AG04450 (cell line): Measurements from ENCODE around the gene SLC37A4. TPM values are rescaled to one million over a fixed set of nuclear protein-coding genes. Genes with fewer than 3 reads are reported as not detected.
"Not testable (repeated sequence)": the region's sequence is repeated elsewhere in the genome, so short reads cannot be mapped to it uniquely, and the experiment has no call there.

Experiments
- CTCF ChIA-PET: fragments of 300-600, 350-600 bp; formaldehyde crosslinking; extraction: SDS; loops from one replicate; lab custom pipeline; 2022; ENCODE audit warnings: antibody characterized with exemption, inconsistent platforms; lab: Charles Lee
- POLR2A ChIA-PET: fragments of 350-600 bp; formaldehyde crosslinking; extraction: SDS; loops from one replicate; lab custom pipeline; 2021; ENCODE audit warnings: antibody characterized with exemption, inconsistent platforms; lab: Yijun Ruan, JAX
- DNase-seq: peaks from one replicate; pipeline ENCODE4 v3.0.0-alpha.2; 2011; ENCODE audit warnings: low read depth, low spot score
- H3K27ac ChIP-seq: one replicate; pipeline ENCODE4 v1.5.1; 2012; ENCODE audit warnings: low read depth, low read length, control low read depth
- H3K27me3 ChIP-seq: one replicate; pipeline ENCODE4 v1.6.0; 2012; ENCODE audit warnings: low read length; ENCODE audit not compliant: control insufficient read depth, insufficient read depth
- H3K4me3 ChIP-seq: 2 replicates; pipeline ENCODE4 v1.5.1; 2011; ENCODE audit warnings: mild to moderate bottlenecking, low read depth, low read length, control low read depth
- H3K9me3 ChIP-seq: 2 replicates; pipeline ENCODE4 v1.5.1; 2012; ENCODE audit warnings: low read length; ENCODE audit not compliant: control insufficient read depth, insufficient read depth
- polyA plus RNA-seq: library from polyadenylated mRNA; depleted of rRNA; stranded (reverse); fragments of >200 nt; gene quantifications from 2 replicates; pipeline ENCODE4 v1.2.3, GENCODE V29; 2011
- TF ChIP-seq, protein P1 (sequence below): IDR thresholded peaks from 2 replicates; pipeline ENCODE4 v1.5.1; 2011; ENCODE audit warnings: low read depth, low read length, control low read depth, inconsistent platforms

Gene SLC37A4
- polyA plus RNA-seq, 1 experiment: 14.9 TPM

DNA sequence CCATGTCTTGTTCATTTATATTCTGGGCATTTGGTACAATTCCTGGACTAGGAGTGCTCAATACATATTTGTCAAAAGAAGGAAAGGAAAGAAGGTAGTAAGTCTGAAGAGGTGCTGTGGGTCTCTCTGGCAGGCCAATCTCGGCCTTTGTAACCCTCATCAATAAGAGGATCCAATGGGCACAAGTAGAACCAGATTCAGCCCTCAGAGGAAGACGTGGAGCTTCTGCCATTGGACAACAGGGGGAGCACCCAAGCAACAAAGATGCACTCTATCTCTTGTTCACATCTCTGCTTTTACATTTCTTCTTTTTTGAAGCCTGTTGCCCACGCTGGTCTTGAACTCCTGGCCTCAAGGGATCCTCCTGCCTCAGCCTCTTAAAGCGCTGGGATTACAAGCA is 34.7 kb upstream of the SLC37A4 start:
- TF ChIP-seq, protein P1, sequence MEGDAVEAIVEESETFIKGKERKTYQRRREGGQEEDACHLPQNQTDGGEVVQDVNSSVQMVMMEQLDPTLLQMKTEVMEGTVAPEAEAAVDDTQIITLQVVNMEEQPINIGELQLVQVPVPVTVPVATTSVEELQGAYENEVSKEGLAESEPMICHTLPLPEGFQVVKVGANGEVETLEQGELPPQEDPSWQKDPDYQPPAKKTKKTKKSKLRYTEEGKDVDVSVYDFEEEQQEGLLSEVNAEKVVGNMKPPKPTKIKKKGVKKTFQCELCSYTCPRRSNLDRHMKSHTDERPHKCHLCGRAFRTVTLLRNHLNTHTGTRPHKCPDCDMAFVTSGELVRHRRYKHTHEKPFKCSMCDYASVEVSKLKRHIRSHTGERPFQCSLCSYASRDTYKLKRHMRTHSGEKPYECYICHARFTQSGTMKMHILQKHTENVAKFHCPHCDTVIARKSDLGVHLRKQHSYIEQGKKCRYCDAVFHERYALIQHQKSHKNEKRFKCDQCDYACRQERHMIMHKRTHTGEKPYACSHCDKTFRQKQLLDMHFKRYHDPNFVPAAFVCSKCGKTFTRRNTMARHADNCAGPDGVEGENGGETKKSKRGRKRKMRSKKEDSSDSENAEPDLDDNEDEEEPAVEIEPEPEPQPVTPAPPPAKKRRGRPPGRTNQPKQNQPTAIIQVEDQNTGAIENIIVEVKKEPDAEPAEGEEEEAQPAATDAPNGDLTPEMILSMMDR: peak; percentile 59
- no peak overlapping the region for H3K4me3 ChIP-seq
- H3K27ac ChIP-seq: no peak overlapping the region
- H3K27me3 ChIP-seq: no peaks in the 10 kb centered on the region
- no peak for DNase-seq
- H3K9me3 ChIP-seq: no peaks in the 10 kb centered on the region
- ChIA-PET POLR2A (interaction anchor here (0.7 kb wide), 1 partner anchor 104 kb away, joined by 3 read pairs; no protein-coding TSS in a partner anchor), CTCF (interaction anchor here (0.6 to 1.5 kb wide), 3 partner anchors 10 to 131 kb away, joined by 3 to 4 read pairs (median 3); no protein-coding TSS in a partner anchor)

DNA sequence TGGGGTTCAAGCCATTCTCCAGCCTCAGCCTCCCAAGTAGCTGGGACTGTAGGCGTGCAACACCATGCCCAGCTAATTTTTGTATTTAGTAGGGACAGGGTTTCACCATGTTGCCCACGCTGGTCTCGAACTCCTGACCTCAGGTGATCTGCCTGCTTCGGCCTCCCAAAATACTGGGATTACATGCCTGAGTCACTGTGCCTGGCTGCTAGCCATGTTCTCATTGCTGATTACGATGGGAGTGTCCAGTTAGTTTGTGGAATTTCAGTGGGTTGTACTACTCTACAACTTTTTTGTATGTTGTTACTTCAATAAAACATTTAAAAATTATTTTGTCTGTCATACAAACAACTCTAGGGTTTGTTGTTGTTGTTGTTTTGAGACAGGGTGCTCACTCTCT is 32.1 kb upstream of the SLC37A4 start:
- ChIA-PET POLR2A (no interaction called here), CTCF (interaction anchor here (1.7 kb wide), 1 partner anchor 31 kb away, joined by 3 read pairs; no protein-coding TSS in a partner anchor)
- no peak for DNase-seq
- TF ChIP-seq, protein P1: no peak
- H3K4me3 ChIP-seq: no peak overlapping the region
- H3K27me3 ChIP-seq: no peaks in the 10 kb centered on the region
- no peak overlapping the region for H3K27ac ChIP-seq
- H3K9me3 ChIP-seq: no peaks in the 10 kb centered on the region

DNA sequence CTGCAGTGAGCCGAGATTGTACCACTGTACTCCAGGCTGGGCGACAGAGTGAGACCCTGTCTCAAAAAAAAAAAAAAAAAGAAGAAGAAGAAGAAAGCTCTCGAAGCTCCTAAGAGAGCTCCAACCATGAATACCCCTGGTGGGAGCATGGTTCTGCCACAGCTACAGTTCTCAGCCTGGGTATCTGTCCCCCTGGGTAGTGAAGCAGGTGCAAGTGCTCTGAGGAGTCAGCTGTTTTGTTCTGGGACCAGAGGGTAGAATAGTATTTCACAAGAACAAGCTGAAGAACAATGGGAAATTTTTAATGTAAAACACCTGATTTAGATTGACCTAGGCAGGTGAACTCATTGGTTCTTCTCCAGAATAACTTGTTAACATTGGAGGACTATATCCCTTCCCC is 30.6 kb upstream of the SLC37A4 start:
- TF ChIP-seq, protein P1: no peak
- Histone ChIP-seq H3K4me3 (no peak overlapping the region), H3K27ac (no peak overlapping the region), H3K9me3 (no peaks in the 10 kb centered on the region; the same call in 1 of the 2 replicates), H3K27me3 (no peaks in the 10 kb centered on the region)
- DNase-seq: no peak
- POLR2A ChIA-PET: interaction anchor here (0.6 to 0.7 kb wide), 2 partner anchors 237 to 274 kb away, joined by 6 read pairs; no protein-coding TSS in a partner anchor
- CTCF ChIA-PET: interaction anchor here (1.7 kb wide), 1 partner anchor 30 kb away, joined by 3 read pairs; no protein-coding TSS in a partner anchor

DNA sequence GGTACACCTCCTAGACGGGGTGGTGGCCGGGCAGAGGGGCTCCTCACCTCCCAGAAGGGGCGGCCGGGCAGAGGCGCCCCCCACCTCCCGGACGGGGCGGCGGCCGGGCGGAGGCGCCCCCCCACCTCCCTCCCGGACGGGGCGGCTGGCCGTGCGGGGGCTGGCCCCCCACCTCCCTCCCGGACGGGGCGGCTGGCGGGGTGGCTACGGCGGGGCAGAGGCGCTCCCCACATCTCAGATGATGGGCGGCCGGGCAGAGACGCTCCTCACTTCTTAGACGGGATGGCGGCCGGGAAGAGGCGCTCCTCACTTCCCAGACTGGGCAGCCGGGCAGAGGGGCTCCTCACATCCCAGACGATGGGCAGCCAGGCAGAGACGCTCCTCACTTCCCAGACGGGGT is 28.5 kb upstream of the SLC37A4 start:
- DNase-seq, POLR2A ChIA-PET, H3K27ac ChIP-seq, H3K4me3 ChIP-seq, H3K9me3 ChIP-seq, H3K27me3 ChIP-seq: not testable (repeated sequence)
- CTCF ChIA-PET: interaction anchor here (0.9 kb wide), 1 partner anchor 147 kb away, joined by 4 read pairs; the partner anchor contains the start of gene CBL

DNA sequence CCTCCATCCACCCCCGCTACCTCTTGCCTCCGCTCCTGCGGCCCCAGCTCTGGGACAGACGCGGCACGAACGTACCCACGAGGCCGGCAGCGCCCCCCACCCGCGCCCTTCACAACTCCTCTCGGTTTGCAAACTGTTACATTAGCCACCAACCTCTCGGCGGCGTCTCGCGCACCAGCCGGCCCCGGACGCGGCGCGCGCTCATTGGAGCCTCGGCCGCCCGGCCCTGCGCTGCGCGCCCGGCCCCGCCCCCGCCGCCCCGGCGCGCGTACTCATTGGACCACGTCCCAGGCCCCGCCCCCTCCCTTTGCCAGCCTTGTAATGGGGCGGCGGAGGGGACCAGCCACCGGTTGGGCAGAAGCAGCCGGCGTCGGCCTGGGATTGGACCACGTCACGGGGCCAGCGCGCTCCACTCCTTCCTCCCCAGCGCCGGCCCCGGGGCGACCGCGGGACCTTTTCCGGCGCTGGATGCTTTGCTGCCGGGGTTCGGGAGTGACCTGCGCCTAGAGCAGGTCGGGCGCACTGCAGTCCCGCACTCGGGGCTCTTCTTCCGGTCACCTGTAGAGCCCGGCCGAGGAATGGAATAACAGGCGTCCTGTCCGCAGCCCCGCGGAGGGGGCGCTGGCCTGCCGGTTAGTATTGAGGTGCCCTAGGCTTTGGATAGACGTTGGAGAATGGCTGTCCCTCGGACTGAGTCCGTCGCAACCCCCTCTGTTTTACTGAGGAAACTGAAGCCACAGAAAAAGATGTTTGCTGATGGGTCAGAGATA is 26.5 kb upstream of the SLC37A4 start, which contains the start of gene HYOU1:
HYOU1 (minus strand) TSS at position 206 of the 770 bp plus-strand sequence. CDS start 1,045 bp downstream, outside the sequence.
- CTCF ChIA-PET: interaction anchor here (0.9 to 1.3 kb wide), 5 partner anchors 12 to 267 kb away, joined by 3 to 5 read pairs (median 4); no protein-coding TSS in a partner anchor
- Histone ChIP-seq H3K9me3 (no peaks in the 10 kb centered on the region; the same call in 1 of the 2 replicates), H3K4me3 (peak within 1 kb of the TSS; percentile 83), H3K27ac (peak within 1 kb of the TSS; percentile 77), H3K27me3 (no peaks in the 10 kb centered on the region)
- TF ChIP-seq, protein P1: peak; percentile 39
- POLR2A ChIA-PET: interaction anchor here (0.6 to 3.1 kb wide), 9 partner anchors 10 to 260 kb away, joined by 3 to 27 read pairs (median 5); partner anchors contain the start of genes DPAGT1, HMBS, MCAM and NLRX1
- DNase-seq: peak; percentile 86
